PC-9 (cell line): ENCODE results near the gene APEH.

Experiments
- EZH2 ChIP-seq: fragments of 200-600 bp; sonication (generic); IDR thresholded peaks from 2 replicates; pipeline ENCODE4 v1.8.0; 2017; ENCODE audit warnings: antibody characterized with exemption, low read depth
- TF ChIP-seq, protein P1 (sequence below): fragments of 200-600 bp; sonication (generic); conservative IDR thresholded peaks from 2 replicates; pipeline ENCODE4 v1.6.1; 2017; ENCODE audit warnings: mixed run types, antibody characterized with exemption, mild to moderate bottlenecking, moderate library complexity

DNA sequence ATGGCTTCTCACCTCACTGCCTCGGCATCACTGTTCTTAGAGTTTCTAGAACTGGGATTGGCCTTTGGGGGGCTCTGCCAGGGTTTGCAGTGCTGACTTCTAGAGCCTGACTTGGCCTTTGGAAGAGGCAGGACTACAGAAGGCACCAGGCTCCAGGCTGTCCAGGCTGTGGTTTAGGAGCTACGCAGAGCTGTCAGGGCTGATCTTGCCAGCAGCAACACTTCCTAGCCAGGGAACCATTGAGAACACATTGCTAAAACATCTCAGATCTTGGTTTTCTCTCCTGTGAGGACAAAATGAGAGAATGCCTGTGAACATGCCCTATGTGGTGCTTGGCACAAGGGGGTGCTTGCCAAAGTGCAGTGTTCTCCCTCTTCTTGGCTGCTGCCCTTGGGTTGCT, 34.6 kb upstream of the APEH start:
- TF ChIP-seq, protein P1, sequence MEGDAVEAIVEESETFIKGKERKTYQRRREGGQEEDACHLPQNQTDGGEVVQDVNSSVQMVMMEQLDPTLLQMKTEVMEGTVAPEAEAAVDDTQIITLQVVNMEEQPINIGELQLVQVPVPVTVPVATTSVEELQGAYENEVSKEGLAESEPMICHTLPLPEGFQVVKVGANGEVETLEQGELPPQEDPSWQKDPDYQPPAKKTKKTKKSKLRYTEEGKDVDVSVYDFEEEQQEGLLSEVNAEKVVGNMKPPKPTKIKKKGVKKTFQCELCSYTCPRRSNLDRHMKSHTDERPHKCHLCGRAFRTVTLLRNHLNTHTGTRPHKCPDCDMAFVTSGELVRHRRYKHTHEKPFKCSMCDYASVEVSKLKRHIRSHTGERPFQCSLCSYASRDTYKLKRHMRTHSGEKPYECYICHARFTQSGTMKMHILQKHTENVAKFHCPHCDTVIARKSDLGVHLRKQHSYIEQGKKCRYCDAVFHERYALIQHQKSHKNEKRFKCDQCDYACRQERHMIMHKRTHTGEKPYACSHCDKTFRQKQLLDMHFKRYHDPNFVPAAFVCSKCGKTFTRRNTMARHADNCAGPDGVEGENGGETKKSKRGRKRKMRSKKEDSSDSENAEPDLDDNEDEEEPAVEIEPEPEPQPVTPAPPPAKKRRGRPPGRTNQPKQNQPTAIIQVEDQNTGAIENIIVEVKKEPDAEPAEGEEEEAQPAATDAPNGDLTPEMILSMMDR, result no peak
- no peak for TF ChIP-seq EZH2
